ENCODE results near the gene ADGRG1. TPM values are rescaled to one million over a fixed set of nuclear protein-coding genes. Genes with fewer than 3 reads are reported as not detected.
"Not testable (repeated sequence)": the region's sequence is repeated elsewhere in the genome, so short reads cannot be mapped to it uniquely, and the experiment has no call there.

ADGRG1 gene
- total RNA-seq, 1 experiment from 2014 or later = 1.3 TPM

DNA sequence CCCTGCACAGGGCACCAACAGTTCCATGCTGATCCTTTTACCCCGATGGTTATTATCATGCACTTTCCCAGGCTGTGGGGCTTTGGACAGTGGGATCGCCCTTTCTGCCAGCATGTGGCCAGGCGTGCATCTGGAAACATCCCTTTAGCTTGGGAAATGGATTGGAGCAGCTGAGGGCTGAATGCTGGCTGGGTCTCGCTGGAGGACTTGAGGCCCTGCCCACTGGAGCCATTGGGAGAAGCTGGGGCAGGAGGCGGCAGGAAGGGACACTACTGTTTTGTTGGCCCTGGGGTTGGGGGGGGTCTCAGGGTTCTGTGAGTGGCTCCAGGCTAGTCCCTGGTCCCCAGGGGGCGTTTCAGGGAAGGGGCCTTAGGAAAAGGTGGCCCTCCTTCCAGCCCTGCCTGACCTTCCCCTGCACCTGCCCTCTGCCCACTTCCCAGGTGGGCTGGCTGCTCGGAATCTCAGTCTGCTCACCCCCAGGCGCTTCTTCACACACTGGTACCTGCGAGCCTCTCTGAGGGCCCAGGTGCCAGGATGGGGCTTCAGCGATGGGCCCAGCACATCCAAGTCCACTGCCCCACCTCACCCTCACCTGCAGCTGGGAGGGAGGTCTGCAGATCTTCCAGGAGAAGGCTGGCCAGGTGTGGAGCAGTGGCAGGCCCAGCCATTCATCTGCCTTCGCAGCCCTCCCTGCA is 38.1 kb downstream of the ADGRG1 start:
- DNase-seq (ENCODE audit: low spot score) = no peak

DNA sequence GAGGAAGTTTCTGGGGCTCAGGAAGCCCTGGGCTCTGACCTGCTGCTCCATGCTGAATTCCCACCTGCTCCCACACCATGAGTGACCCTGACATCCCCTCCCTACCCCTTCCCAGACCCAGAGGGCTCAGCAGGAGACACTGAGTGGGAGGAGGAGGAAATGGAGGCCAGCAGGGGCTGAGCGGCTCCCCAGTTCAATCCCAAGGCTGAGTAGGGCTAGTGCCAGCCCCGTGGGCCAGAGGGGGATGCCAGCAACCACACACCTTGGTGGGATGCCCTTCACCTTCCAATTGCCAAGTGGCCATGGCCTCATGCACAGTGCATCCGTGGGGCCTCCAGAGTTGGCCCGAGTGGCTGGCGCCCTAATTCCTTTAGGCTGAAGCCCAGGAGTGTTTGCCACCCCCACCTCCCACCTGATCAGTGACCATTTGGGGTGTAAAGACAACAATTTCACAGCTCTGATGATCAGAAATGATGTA is 38.7 kb downstream of the ADGRG1 start:
- DNase-seq (ENCODE audit: low spot score) = no peak

DNA sequence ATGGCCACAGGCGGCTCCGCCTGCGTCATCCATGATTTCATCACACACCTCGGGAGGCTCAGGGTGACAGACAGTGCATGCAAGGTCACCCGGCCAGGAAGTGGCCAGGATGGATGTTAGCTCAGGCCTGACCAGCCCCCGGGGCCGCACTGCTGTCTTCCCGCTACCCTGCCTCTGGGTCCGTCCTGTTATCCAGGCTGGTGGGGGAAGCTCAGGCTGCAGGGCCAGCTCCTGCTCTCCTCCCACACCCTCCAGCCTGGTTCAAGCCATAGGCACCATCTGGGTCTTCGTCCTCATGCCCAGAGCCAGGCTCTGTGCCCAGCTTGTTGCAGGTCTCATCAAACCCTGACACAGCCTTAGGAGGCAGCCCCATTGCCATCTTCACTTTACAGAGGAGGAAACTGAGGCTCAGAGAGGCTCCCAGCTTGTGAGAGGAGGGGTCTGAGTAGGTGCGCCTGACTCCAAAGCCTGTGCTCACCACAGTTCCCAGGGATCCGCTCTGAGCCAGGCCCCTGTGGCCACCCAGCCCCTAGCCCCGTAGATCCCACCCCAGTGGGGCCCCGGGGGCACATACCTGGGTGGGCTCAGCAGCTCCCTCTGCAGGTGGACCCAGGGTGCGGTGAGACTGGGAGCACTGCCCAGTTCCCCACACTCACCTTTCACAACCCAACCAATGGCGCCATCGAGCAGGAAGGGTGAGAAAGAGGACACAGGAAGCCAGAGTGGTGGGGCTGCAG is 39.3 kb downstream of the ADGRG1 start:
- DNase-seq (ENCODE audit: low spot score) = peak; percentile 42

GRCh38 chr16:57668263-57668571 is 39.8 kb downstream of the ADGRG1 start, which contains the start of gene ADGRG3:
Gene ADGRG3 (plus strand): TSS chr16:57668306. CDS start chr16:57668348, 42 bp downstream.
- DNase-seq (ENCODE audit: low spot score) = no peak

- no peak for DNase-seq (ENCODE audit: low spot score)
Measured at GRCh38 chr16:57668630-57669475, 40.4 kb downstream of the ADGRG1 start.

GRCh38 chr16:57669476-57670162 is 41.2 kb downstream of the ADGRG1 start:
- DNase-seq (ENCODE audit: low spot score) = no peak

- DNase-seq (ENCODE audit: low spot score) = no peak
Measured at GRCh38 chr16:57670196-57670595, 41.8 kb downstream of the ADGRG1 start.

GRCh38 chr16:57671451-57671850 is 43.0 kb downstream of the ADGRG1 start:
- not testable (repeated sequence) for DNase-seq (ENCODE audit: low spot score)

DNA sequence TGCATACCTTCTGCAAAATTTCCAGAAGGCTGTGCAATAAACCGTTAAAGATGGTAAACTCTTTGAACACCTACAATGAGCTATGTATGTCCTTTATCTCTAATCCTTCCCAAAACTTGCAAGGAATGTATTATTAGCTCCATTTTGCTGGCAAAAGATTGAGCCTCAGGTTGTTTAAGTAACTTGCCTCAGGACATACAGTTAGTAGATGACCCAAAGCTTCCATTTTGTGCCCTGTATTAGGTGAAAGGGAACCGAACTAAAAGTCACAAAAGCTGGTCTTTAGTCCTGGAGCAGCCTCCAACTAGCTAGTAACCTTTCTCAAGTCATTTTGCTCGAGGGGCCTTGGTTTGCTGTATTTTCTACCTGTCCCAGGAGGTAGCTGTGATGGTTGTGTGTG is 44.0 kb downstream of the ADGRG1 start:
- DNase-seq (ENCODE audit: low spot score) = no peak

DNA sequence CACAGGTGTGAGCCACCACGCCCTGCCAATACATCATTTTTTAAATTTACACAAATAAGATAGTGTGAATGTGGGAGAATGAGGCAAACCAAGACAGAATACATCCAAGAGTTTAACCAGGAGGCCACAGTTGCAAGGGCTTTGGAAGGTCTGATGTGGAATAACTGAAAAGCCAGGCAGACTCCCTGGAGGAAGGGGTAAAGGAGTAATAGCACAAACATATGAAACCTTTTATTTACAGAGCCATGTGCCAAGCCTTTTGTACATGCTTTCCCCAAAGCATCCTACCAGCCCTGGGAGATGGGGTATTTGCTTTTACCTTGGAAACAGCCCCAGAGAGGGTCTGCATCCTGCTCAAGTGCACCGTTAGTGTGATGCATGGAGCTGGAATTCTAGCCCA is 44.4 kb downstream of the ADGRG1 start:
- no peak for DNase-seq (ENCODE audit: low spot score)

- DNase-seq (ENCODE audit: low spot score) = no peak
Measured at GRCh38 chr16:57675741-57676551, 47.5 kb downstream of the ADGRG1 start.

GRCh38 chr16:57676553-57677085 is 48.2 kb downstream of the ADGRG1 start:
- no peak for DNase-seq (ENCODE audit: low spot score)

DNA sequence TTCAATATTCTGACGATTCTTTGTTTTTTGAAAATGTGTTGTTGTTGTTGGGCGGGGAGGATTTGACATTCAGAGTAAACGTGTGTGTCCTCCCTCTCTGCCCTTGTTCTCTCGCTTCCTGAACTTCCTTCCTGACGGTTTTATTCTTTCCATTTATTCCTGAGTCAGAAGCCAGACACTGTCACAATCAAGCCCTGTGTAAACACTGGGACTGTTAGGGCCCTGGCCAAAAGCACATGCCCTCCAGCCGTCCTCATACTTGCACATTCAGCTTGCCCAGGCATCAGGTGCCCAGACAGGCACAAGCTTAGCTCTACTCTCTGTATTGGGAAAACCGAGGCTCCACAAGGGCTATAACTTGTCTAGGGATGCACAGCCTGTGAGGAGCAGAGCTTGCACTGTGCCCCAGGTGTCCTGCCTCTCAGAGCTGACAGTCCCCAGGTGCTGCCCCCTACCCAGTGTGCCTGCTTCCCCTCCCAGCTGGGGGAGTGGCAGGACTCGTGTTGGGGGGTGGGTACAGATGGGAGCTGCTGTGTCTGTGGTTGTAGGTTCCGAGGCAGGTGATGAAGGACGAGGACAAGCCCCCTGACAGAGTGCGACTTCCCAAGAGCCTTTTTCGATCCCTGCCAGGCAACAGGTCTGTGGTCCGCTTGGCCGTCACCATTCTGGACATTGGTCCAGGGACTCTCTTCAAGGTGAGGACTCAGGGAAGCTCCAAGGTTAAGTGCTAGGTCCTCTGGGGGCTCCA is 49.4 kb downstream of the ADGRG1 start:
- peak; percentile 33 for DNase-seq (ENCODE audit: low spot score)

DNA sequence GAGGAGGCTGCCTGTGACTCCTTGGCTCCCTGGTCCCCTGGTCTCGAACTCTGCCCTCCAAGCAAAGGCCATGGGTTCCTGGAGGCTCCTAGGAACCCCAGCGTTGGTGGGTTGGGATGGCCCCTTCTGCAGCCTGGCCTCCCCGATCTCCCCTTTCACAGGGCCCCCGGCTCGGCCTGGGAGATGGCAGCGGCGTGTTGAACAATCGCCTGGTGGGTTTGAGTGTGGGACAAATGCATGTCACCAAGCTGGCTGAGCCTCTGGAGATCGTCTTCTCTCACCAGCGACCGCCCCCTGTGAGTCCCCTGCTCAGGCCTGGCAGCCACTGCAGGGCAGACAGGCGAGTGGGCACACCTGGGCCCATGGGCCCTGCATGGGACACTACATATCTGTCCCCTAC is 50.6 kb downstream of the ADGRG1 start:
- no peak for DNase-seq (ENCODE audit: low spot score)

- no peak for DNase-seq (ENCODE audit: low spot score)
Measured at GRCh38 chr16:57679767-57680482, 51.5 kb downstream of the ADGRG1 start.

DNA sequence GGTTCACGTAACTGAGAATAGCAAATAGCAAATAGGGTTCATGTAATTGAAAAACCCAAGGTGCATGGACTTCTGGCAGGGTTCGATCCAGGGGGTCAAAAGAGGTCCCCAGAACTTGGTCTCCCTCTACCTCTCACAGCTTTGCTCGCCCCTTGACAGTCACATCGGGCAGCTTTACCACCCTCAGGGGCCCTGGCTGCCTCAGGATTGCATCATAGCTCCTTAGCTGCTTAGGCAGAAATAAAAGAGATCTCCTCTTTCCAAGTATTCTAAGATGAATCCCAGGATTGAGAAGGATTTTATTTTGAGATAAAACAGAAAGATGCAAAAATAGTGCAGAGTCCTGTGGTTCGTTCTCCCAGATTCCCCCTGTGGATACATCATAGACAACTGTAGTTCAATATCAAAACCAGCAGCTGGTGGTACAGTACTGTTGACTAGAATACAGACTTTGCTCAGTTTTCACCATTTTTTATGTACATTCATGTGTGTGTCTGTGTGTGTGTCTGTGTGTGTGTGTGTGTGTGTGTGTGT is 52.5 kb downstream of the ADGRG1 start:
- no peak for DNase-seq (ENCODE audit: low spot score)

- DNase-seq (ENCODE audit: low spot score) = no peak
Measured at GRCh38 chr16:57681950-57682728, 53.7 kb downstream of the ADGRG1 start.
